HG03571 (cell line): ENCODE data around the gene CYB5R4.

ENCODE experiments used
- ATAC-seq: cut with Tn5 transposase; IDR thresholded peaks from one replicate; pipeline ENCODE4 v1.9.1; 2021; ENCODE audit not compliant: unreplicated experiment

Gene CYB5R4

GRCh38 chr6:83859410-83860358 is at the start of gene CYB5R4:
Gene CYB5R4 (plus strand): TSS chr6:83859689. CDS start chr6:83859783, 94 bp downstream.
- peak; percentile 99 for ATAC-seq

DNA sequence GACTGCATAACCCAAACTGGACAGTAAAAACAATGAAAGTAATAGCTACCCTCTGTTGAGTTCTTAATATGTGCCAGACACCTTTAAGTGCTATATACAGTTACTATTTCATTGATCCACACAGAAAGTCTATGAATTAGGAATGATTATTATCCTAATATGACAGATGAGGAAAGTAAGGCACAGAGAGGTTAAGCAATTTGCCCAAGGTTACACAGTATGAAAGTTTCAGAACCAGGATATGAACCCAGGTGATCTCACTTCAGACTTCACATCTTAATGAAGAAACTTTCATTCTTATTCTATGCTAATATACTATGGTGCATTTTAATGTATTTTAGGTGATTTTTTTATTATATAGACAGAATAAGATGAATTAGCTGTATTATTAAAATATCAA is 46.9 kb upstream of the CYB5R4 start:
- no peak for ATAC-seq

DNA sequence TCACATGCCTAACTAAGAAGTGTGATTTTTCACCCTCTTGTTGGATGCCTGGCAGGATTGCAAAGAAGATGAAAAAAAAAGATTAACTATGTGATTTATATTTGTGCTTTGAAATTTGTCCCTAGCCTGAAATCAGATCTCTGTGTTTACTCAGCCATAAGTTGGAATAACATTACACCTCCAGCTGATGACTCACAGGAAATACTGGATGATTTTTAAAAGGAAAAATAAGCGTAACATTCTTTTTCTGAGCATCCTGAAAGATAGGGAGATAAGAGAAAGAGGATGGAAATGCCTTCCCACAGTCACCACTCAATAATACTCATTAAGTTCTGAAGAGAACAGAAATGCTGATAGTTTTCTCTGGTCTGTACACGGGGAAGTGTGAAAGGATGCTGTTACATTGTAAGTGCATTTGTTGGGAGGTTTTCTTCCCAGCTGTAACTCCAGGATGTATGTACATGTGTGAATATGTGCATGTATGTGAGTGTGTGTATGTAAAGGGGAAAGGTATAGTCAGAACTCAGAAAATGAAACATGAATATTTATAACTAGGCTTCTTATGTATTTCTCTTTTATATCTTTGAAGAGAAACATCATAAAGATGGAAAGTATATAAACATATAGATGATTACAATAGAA is 43.7 kb upstream of the CYB5R4 start:
- no peak for ATAC-seq

DNA sequence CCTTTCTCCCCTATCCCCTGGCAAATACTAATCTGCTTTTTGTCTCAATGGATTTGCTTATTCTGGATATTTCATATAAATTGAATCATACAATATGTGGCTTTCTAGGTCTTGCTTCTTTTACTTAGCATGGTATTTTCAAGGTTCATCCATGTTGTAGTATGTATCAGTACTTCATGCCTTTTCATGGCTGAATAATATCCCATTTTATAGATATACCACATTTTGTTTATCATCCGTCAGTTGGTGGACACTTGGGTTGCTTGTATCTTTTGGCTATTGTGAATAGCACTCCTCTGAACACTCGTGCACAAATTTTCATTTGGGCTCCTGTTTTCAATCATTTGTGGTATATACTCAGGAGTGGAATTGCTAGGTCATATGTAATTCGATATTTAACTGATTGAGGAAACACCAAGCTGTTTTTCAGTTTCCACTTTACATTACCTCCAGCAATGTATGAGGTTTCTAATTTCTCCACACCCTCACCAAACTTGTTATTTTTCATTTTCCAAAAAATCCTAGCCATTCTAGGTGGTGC is 36.8 kb upstream of the CYB5R4 start:
- no peak for ATAC-seq

DNA sequence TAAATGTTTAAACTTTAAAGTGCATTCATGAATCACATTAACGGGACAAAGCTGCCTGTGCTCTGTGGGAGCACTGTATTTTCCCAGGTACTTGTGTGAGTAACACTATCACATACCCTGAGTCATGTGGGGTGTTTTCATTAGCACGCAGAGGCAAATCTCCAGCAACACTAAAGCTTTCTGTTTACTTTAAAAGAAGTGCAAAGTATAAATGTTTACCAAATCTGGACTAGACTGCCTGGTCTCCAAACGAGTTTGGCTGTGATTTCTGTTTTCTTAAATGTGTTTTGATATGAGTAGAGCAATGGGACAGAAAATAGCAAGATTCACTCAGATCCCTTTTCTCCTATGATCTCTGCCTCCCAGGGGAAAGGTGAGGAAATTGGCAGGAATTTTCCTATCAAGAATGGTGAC is 35.1 kb upstream of the CYB5R4 start:
- no peak for ATAC-seq

GRCh38 chr6:83824831-83825230 is 34.7 kb upstream of the CYB5R4 start:
- ATAC-seq: no peak

DNA sequence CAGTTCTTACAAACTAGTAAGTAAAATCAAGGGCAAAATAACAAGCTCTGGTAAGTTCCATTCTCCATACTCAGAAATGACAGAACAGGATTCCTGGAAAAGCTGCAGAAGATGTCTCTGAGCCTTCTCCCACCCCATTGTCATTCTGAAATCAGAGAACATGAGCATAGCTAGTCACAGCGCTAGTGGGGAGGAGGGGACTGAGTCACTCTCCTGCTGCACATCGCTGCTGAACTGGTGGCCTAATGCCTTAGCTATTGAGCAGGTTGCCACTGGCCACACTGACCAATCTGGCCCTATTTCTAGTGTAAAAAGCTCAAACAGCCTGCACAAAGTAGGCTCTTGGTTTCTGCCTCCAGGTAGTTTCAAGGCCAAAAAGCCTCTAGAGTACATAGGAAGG is 32.4 kb upstream of the CYB5R4 start:
- no peak for ATAC-seq

- ATAC-seq: no peak
These were observed 20.8 kb upstream of the CYB5R4 start for GRCh38 chr6:83838727-83839126.

- no peak for ATAC-seq
These were observed 15.3 kb upstream of the CYB5R4 start for GRCh38 chr6:83844170-83844569.

- ATAC-seq: no peak
These were observed 13.2 kb upstream of the CYB5R4 start for GRCh38 chr6:83846291-83846690.

- ATAC-seq: peak; percentile 80
These were observed 12.3 kb upstream of the CYB5R4 start for GRCh38 chr6:83847179-83847578.

- no peak for ATAC-seq
These were observed 10.4 kb upstream of the CYB5R4 start for GRCh38 chr6:83849127-83849526.

GRCh38 chr6:83849610-83850009 is 9.9 kb upstream of the CYB5R4 start:
- no peak for ATAC-seq

GRCh38 chr6:83852528-83853177 is 6.8 kb upstream of the CYB5R4 start:
- ATAC-seq: no peak

DNA sequence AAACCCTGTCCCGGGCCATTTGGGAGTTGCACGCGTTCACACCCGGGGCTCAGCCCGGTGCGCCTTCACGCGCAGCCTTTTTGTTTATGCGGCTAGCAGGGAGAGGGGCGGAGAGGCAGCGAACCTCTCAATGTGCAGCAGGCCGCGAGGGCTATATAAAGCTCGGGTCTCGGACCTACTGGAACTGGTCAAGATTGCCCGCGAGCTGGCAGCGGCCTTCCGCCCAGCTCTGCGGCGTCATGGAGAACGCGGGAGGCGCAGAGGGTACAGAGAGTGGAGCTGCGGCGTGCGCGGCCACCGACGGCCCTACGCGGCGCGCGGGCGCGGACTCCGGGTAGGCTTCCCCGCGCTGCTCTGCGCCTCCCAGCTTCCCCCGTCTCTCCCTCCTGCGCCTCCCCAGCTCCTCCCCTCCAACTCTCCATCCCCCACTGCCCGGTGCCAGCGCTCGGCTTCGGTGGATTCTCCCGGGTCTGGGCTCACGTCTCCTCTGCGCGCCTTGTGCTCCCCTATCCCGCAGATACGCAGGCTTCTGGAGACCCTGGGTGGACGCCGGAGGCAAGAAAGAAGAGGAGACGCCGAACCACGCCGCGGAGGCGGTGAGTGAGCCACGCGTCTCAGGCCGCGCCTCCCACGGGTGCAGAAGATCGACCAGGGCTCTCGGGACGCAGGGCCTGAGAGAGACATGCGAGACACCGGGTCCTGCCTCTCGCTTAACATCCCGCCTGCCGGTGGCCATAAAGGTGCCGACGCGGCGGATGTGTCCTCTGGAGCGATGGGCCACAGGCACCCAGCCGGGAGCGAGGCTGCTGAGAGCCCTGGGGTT is 6.1 kb upstream of the CYB5R4 start, which contains the start of gene RIPPLY2:
TSS of gene RIPPLY2 (plus strand) at position 183 of the 823 bp plus-strand sequence. CDS start at position 240, 57 bp downstream.
- no peak for ATAC-seq

GRCh38 chr6:83854001-83854501 is 5.4 kb upstream of the CYB5R4 start:
- ATAC-seq: no peak

- ATAC-seq: no peak
These were observed 4.7 kb upstream of the CYB5R4 start for GRCh38 chr6:83854766-83855165.

GRCh38 chr6:83860359-83860755 is 868 bp downstream of the CYB5R4 start:
- ATAC-seq: no peak

DNA sequence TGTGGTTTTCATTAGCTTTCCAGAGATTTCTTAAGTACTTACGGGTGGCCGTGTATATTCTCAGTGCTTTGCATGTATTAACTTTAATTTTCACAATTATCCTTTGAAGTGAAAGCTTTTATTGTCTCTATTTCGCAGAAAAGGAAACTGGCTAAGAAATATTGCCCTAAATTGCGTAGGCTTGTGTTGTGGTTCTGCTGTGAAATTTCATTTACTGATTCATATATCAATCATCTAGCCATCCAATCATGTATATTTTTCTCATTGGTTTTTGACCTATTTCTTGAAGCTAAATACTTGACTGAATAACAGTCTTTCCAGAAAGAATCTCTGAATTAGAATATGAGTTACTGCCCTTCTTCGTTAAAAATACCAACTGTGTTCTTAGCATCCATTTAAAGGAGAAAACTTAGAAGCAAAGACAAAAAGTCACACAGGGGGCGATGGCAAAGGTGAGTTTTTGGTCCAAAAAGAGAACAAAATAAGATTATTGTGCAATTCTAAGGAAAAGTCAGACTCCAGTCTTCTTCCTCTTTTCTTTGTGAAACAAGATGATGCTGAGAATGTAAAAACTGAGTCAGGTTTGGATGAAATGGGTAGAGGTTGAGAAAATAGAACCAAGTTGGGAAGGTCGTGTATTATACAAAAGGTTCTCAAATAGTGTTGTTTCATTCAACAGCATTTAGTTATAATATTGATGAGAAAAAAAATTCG is 1.4 kb downstream of the CYB5R4 start:
- ATAC-seq: no peak
